Sigmoid colon (tissue), 4 donors: ENCODE measurements around the gene OTX1.

Experiments used
- CTCF ChIP-seq, 4 experiments: fragments of 450-650 bp in 3 of 4; fragments of 200-600 bp in 1 of 4; IDR thresholded peaks; one replicate each; pipeline ENCODE4 v1.5.1; 2016 to 2019; ENCODE audit warnings: antibody characterized with exemption in 4 of 4, mild to moderate bottlenecking in 3 of 4, moderate library complexity in 2 of 4
- EP300 ChIP-seq, 4 donors: sonication (generic); formaldehyde crosslinking; IDR thresholded peaks; one replicate each; pipeline ENCODE4 v1.6.1; 2017; ENCODE audit warnings: antibody characterized with exemption in 4 of 4
- POLR2A ChIP-seq, 2 donors: fragments of 450-650 bp; IDR thresholded peaks; one replicate each; pipeline ENCODE4 v1.6.1; 2016; ENCODE audit warnings: antibody characterized with exemption in 2 of 2, mild to moderate bottlenecking in 2 of 2, moderate library complexity in 2 of 2
- POLR2AphosphoS5 ChIP-seq, 4 donors: sonication (generic); formaldehyde crosslinking; IDR thresholded peaks; one replicate each; pipeline ENCODE4 v1.6.1; 2017; ENCODE audit warnings: antibody characterized with exemption in 4 of 4

DNA sequence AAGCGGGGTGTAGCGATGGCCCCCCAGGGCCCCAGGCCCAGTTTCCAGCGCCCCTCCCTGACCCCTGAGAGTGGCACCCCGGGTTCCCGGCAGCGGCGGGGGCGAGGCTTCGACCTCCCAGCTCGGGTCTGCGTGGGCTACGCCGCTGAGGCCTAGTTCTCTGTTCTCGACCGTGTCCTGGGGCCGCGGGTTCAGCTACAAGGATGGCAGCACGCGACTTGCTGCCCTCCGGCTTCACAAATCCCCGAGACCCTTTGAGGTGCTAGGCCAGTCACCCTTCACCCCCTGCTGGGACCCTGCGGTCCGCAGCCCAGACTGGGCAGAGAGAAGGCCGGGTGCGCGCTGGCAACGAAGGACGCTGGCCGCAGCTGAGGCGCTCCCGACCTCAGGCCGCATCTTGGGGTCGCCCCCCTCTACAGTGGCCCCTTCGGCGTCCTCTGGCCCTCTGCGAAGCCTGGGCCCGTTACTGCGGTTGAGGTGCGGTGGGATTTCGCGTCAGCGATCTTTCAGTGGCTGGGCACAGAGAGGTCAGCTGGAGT, 1.2 kb downstream of the OTX1 start:
- TF ChIP-seq POLR2AphosphoS5 (IDR thresholded peaks at IDR 0.05) (no peak), POLR2A (IDR thresholded peaks at IDR 0.05) (no peak), CTCF (IDR thresholded peaks at IDR 0.05) (no peak), EP300 (IDR thresholded peaks at IDR 0.05) (no peak)
